HepG2 (cell line): ENCODE measurements around the gene LDLRAP1. TPM values are rescaled to one million over a fixed set of nuclear protein-coding genes. Genes with fewer than 3 reads are reported as not detected.

Source experiments
- ATAC-seq: fragments of 200-7000 bp; cut with Tn5 transposase; 3 replicates; pipeline ENCODE4 v1.9.1; 2020; ENCODE audit warnings: mild to moderate bottlenecking, moderate library complexity
- BruUV-seq: library from RNA; stranded (reverse); fragments of 400-500 nt; replicated peaks from 2 replicates; lab custom pipeline; 2021; lab: Mats Ljungman, UMichigan
- CTCF ChIA-PET: fragments of 300-600 bp; formaldehyde crosslinking; extraction: SDS; loops from one replicate; lab custom pipeline; 2021; ENCODE audit warnings: low total read pairs, inconsistent platforms, low intra/inter-chr PET ratio; lab: Yijun Ruan, JAX
- POLR2A ChIA-PET: fragments of 350-600 bp; sonication (Branson Sonifier 250); formaldehyde crosslinking; loops from one replicate; lab custom pipeline; 2020; ENCODE audit warnings: antibody characterized with exemption, inconsistent platforms; lab: Yijun Ruan, JAX
- DNase-seq: peaks from one replicate; pipeline ENCODE4 v3.0.0-alpha.2; 2015; ENCODE audit warnings: low spot score
- FAIRE-seq: peaks from 3 replicates; lab custom pipeline; 2011; peaks lifted over from hg19 to GRCh38; lab: Jason Lieb, UNC
- H2AFZ ChIP-seq: one replicate; pipeline ENCODE4 v1.6.1; 2011; ENCODE audit warnings: low read length, inconsistent platforms
- H3K27ac ChIP-seq: fragments of 300-600 bp; 3 replicates; pipeline ENCODE4 v1.8.0; 2011; ENCODE audit warnings: mixed run types, mild to moderate bottlenecking, mixed read lengths, low read length, inconsistent platforms; ENCODE audit not compliant: insufficient read depth; ENCODE audit errors: extremely low read length
- H3K27me3 ChIP-seq, 2 experiments: fragments of 200-600 bp in 1 of 2; 2 replicates in 1 of 2; 3 replicates in 1 of 2; pipeline versions ENCODE4 v1.6.0 to v1.8.0; 2011; ENCODE audit warnings: low read length in 2 of 2, mild to moderate bottlenecking in 2 of 2, moderate library complexity in 2 of 2, inconsistent platforms in 1 of 2; ENCODE audit not compliant: insufficient read depth in 2 of 2, control insufficient read depth in 1 of 2
- H3K36me3 ChIP-seq, 2 experiments: fragments of 200-600 bp in 1 of 2; replicated peaks in 1 of 2; 2 replicates in 1 of 2; 3 replicates in 1 of 2; pipeline versions ENCODE4 v1.5.1 to v1.8.0; 2011; ENCODE audit warnings: low read length in 2 of 2, inconsistent platforms in 1 of 2; ENCODE audit not compliant: insufficient read depth in 2 of 2, control insufficient read depth in 1 of 2
- H3K4me1 ChIP-seq: 2 replicates; pipeline ENCODE4 v1.5.1; 2012; ENCODE audit warnings: low read length, inconsistent platforms; ENCODE audit not compliant: insufficient read depth
- H3K4me2 ChIP-seq: 2 replicates; pipeline ENCODE4 v1.6.0; 2011; ENCODE audit warnings: low read depth, low read length, inconsistent platforms
- H3K4me3 ChIP-seq, 3 experiments: fragments of 200-600 bp in 1 of 3; sonication (generic), shearing (Covaris generic) in 1 of 3; replicated peaks in 1 of 3; 2 replicates each; pipeline ENCODE4 v1.5.1; 2011 to 2016; ENCODE audit warnings: low read length in 3 of 3, inconsistent platforms in 2 of 3, low read depth in 2 of 3, mild to moderate bottlenecking in 2 of 3, control low read depth in 1 of 3, mixed read lengths in 1 of 3; ENCODE audit not compliant: insufficient read depth in 1 of 3
- H3K79me2 ChIP-seq: one replicate; pipeline ENCODE4 v1.6.1; 2011; ENCODE audit warnings: low read length, inconsistent platforms; ENCODE audit not compliant: insufficient read depth
- H3K9ac ChIP-seq: 2 replicates; pipeline ENCODE4 v1.6.0; 2011; ENCODE audit warnings: mild to moderate bottlenecking, low read depth, low read length, inconsistent platforms; ENCODE audit not compliant: insufficient read depth
- H3K9me3 ChIP-seq: 2 replicates; pipeline ENCODE4 v1.5.1; 2012; ENCODE audit warnings: mild to moderate bottlenecking, low read length
- H4K20me1 ChIP-seq: 2 replicates; pipeline ENCODE4 v1.6.0; 2011; ENCODE audit warnings: inconsistent platforms, mild to moderate bottlenecking, low read length, moderate library complexity; ENCODE audit not compliant: insufficient read depth
- AHR ChIP-seq: IDR thresholded peaks from 2 replicates; pipeline ENCODE4 v1.6.1; 2018; ENCODE audit warnings: missing genetic modification reagents, missing compliant biosample characterization
- ARID5B ChIP-seq: IDR thresholded peaks from 2 replicates; pipeline ENCODE4 v1.4.0; 2020; ENCODE audit warnings: mild to moderate bottlenecking, missing genetic modification reagents
- BORCS8-MEF2B ChIP-seq: sonication (generic); formaldehyde crosslinking; IDR thresholded peaks from 2 replicates; pipeline ENCODE4 v1.8.0; 2022; ENCODE audit warnings: mild to moderate bottlenecking, missing genetic modification reagents
- GPN1 ChIP-seq: sonication (generic); formaldehyde crosslinking; IDR thresholded peaks from 2 replicates; pipeline ENCODE4 v1.5.1; 2020; ENCODE audit warnings: missing genetic modification reagents, borderline replicate concordance
- KMT2B ChIP-seq: IDR thresholded peaks from 2 replicates; pipeline ENCODE4 v1.6.1; 2016; ENCODE audit warnings: missing genetic modification reagents, missing compliant biosample characterization
- MYC ChIP-seq: sonication (generic); formaldehyde crosslinking; IDR thresholded peaks from 2 replicates; pipeline ENCODE4 v1.9.0; 2021; ENCODE audit warnings: missing genetic modification reagents, borderline replicate concordance
- ZBTB3 ChIP-seq: sonication (generic); formaldehyde crosslinking; IDR thresholded peaks from 2 replicates; pipeline ENCODE4 v1.4.0; 2020; ENCODE audit warnings: low read depth, mild to moderate bottlenecking, moderate library complexity, missing genetic modification reagents, borderline replicate concordance
- ZBTB44 ChIP-seq: sonication (generic); formaldehyde crosslinking; IDR thresholded peaks from 2 replicates; pipeline ENCODE4 v1.4.0; 2020; ENCODE audit warnings: missing genetic modification reagents
- ZGPAT ChIP-seq: IDR thresholded peaks from 2 replicates; pipeline ENCODE4 v1.6.1; 2016; ENCODE audit warnings: mild to moderate bottlenecking
- ZNF3 ChIP-seq: IDR thresholded peaks from 2 replicates; pipeline ENCODE4 v1.7.0; 2017; ENCODE audit warnings: inconsistent platforms
- ZNF558 ChIP-seq: sonication (generic); formaldehyde crosslinking; IDR thresholded peaks from 2 replicates; pipeline ENCODE4 v1.9.0; 2022; ENCODE audit warnings: mild to moderate bottlenecking, missing genetic modification reagents, borderline replicate concordance
- ZNF563 ChIP-seq: sonication (generic); formaldehyde crosslinking; IDR thresholded peaks from 2 replicates; pipeline ENCODE4 v1.8.0; 2022; ENCODE audit warnings: mild to moderate bottlenecking, moderate library complexity, missing genetic modification reagents
- ZNF766 ChIP-seq: sonication (generic); formaldehyde crosslinking; IDR thresholded peaks from 2 replicates; pipeline ENCODE4 v1.5.0; 2020; ENCODE audit warnings: missing genetic modification reagents, borderline replicate concordance
- ZNF777 ChIP-seq: sonication (generic); formaldehyde crosslinking; IDR thresholded peaks from 2 replicates; pipeline ENCODE4 v1.4.0; 2020; ENCODE audit warnings: missing genetic modification reagents
- ZNF891 ChIP-seq: sonication (generic); formaldehyde crosslinking; IDR thresholded peaks from 2 replicates; pipeline ENCODE4 v1.5.0; 2020; ENCODE audit warnings: mild to moderate bottlenecking, missing genetic modification reagents
- WGBS: methylation state at CpG from one replicate; pipeline ENCODE4 v1.1.6; 2017; ENCODE audit warnings: low lambda C conversion rate; 5-methylcytosine and 5-hydroxymethylcytosine counted together
- in situ Hi-C: cut with HindIII; loops from 2 replicates; pipeline ENCODE4 v1.10.0; 2017; ENCODE audit warnings: low pct_unique_long_range_greater_than_20kb; ENCODE audit not compliant: extremely low pct_ligation_motif_present
- intact Hi-C: fragments of 100-400 bp; cut with micrococcal nuclease; formaldehyde crosslinking; loops from one replicate; pipeline ENCODE4 v1.10.0; 2022; ENCODE audit not compliant: unreplicated experiment
- polyA plus RNA-seq, 8 experiments: library from polyadenylated mRNA; depleted of rRNA in 3 of 8; stranded (reverse) in 7 of 8; unstranded in 1 of 8; fragments of >200 nt; fragmentation: Illumina TruSeq in 4 of 8; extraction: Trizol in 4 of 8; gene quantifications; 2 replicates each; pipeline versions ENCODE4 v1.2.1 to v1.2.3, GENCODE V29; 2011 to 2016; ENCODE audit warnings: low read depth in 4 of 8, missing spikeins in 1 of 8, mixed read lengths in 1 of 8; ENCODE audit not compliant: insufficient read depth in 1 of 8
- total RNA-seq, 5 experiments: library from RNA; depleted of rRNA; stranded (reverse); fragments of >200 nt; fragmentation: Illumina TruSeq; extraction: Trizol; gene quantifications; 2 replicates each; pipeline ENCODE4 v1.2.3, GENCODE V29; 2016; ENCODE audit warnings: low read depth in 1 of 5

Gene LDLRAP1
- total and polyA plus RNA-seq, 2 of the 13 experiments (the other 11 are each of a cell fraction or from before 2014, with no cell fraction given), result 7.2 to 12.1 TPM

GRCh38 chr1:25617625-25618432 lies 74.4 kb downstream of the LDLRAP1 start:
- intact Hi-C loops (loop anchor here (5.0 kb wide), 1 partner anchor 179 kb away; no protein-coding TSS in a partner anchor), in situ Hi-C loops (loop anchor here (25.0 kb wide), 1 partner anchor 194 kb away; the partner anchor contains the start of genes MTFR1L and SELENON)
- Histone ChIP-seq H3K4me3 (peak overlapping the region in 2 of 3 experiments; percentile 38 to 75; a peak in 4 of 6 replicates), H3K4me1 (peaks cover 11% of the 10 kb centered on the region), H3K9me3 (no peaks in the 10 kb centered on the region), H3K79me2 (no peaks in the 10 kb centered on the region), H3K36me3 (no peaks in the 10 kb centered on the region), H3K27me3 (peaks cover 12 to 47% of the 10 kb centered on the region in 2 experiments), H3K4me2 (peak overlapping the region; percentile 92), H3K27ac (no peak overlapping the region), H2AFZ (no peak overlapping the region), H3K9ac (peak overlapping the region; percentile 21; the same call in 1 of the 2 replicates), H4K20me1 (no peaks in the 10 kb centered on the region)
- ChIA-PET POLR2A (no interaction called here), CTCF (no interaction called here)
- ATAC-seq (no peak), FAIRE-seq (no peak), DNase-seq (no peak)
- BruUV-seq, result no TSS peak
- WGBS, result 10% methylated on average over 10 of the region's 66 CpGs
- no peak for TF ChIP-seq ZNF558 (CRISPR knock-in tag)
- TF ChIP-seq MYC, result peak; percentile 34; the same call in 1 of the 2 replicates
- no peak for TF ChIP-seq AHR (CRISPR knock-in tag)
- no peak for TF ChIP-seq ZGPAT (CRISPR knock-in tag)
- no peak for TF ChIP-seq GPN1 (CRISPR knock-in tag)
- TF ChIP-seq ZNF891 (CRISPR knock-in tag), result no peak
- no peak for TF ChIP-seq ARID5B (CRISPR knock-in tag)
- no peak for TF ChIP-seq ZNF3
- TF ChIP-seq ZBTB44 (CRISPR knock-in tag), result no peak
- no peak for TF ChIP-seq KMT2B (CRISPR knock-in tag)
- no peak for TF ChIP-seq ZBTB3 (CRISPR knock-in tag)
- TF ChIP-seq ZNF777 (CRISPR knock-in tag), result 0 out of 2 replicates have a peak, but pooled peaks have one; percentile 3
- no peak for TF ChIP-seq BORCS8-MEF2B (CRISPR knock-in tag)
- TF ChIP-seq ZNF563, result 0 out of 2 replicates have a peak, but pooled peaks have one; percentile 22
- peak; percentile 21; the same call in 1 of the 2 replicates for TF ChIP-seq ZNF766 (CRISPR knock-in tag)
